T-helper 2 cell (primary cell): Measurements from ENCODE around the gene GRIA3.
A peak's percentile ranks its signal among the peaks of the same experiment; 100 is the strongest.
"Not testable (repeated sequence)": the region's sequence is repeated elsewhere in the genome, so short reads cannot be mapped to it uniquely, and the experiment has no call there.

Experiments used
- DNase-seq, 5 experiments: peaks; one replicate each; pipeline versions ENCODE4 v3.0.0 to v3.0.0-alpha.2; 2012 to 2022

Gene GRIA3

DNA sequence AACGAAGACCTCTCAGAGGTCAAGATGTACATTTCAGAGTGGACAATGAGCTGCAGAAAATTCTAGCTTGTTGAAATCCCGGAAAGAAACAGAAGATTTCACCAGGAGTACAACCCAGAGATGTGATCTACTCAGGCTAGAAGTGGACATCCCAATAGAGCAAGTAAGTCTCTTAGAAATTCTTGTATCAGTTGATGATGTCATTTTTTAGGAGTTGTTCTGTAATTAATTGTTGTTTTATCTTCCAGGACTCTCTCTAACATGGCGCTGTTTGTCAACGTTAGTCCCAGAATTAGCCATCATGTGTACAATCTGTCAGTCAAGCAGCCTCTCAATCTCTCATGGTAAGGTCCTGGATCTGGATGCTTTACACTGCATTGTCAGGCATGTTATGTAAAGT is 174.4 kb downstream of the GRIA3 start:
- no peak for DNase-seq

DNA sequence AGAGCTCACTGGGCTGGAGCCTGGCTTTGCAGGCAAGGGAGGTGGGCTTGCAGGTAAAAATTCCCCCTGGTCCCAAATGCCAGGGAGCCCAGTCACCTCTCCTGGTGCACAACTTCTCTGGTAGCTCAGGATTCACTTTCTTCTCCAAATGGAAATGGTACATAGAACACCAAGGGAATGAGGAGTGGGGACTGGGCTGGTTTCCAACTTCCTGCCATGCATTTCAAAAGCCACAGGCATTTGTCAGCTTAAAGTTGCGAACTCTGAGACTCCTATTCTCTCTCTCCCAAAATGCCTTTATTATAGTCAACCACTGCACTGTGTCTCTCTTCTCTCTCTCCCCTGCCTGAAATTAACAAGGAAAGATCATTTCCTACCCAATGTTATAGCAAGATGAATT is 177.3 kb downstream of the GRIA3 start:
- no peak for DNase-seq

DNA sequence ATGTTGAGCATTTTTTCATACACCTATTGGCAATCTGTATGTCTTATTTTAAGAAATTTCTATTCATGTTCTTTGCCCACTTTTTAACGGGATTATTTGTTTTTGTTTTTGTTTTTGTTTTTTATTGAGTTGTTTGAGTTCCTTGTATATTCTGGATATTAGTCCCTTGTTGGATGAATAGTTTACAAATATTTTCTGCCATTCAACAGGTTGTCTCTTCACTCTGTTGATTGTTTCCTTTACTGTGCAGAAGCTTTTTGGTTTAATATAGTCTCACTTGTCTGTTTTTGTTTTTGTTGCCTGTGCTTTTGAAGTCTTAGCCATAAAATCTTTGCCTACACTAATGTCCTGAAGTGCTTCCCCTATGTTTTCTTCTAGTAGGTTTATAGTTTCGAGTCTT is 202.1 kb downstream of the GRIA3 start:
- DNase-seq = not testable (repeated sequence)

DNA sequence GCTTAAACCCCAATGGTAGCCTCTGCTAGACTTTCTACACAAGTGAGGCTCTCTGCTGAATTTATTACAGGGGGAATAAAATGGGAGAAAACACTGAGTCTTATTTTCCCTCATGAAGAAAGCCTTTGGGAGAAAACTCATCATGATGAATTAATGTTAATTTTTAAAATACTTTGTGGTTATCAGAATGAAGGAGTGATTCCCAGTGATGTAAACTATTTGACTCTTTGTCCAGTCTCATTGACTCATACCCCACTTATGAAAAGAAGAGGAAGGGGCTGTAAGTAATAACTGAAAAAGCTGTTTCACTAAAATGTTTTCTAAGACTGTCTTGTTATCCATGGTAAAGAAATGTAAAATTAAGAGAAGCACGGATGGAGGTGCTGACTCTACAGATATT is 208.8 kb downstream of the GRIA3 start:
- no peak for DNase-seq

DNA sequence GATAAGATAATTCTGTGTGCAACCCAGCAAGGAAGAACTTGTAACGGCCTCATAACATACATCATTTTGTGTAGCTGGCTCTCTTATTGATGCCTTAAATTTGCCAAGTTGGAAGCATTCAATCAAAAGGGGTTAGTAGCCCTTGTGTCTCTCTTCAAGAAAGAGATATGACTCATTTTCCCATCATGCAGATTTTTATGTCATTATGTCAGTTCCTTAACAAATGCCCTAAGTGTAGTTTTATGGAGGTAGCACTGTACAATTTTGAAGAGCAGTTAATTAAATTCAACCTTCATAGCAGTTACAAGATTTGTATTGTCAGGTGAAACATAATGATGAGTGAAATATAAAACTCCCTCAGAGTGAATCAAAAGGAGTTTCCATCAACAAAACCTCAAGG is 215.6 kb downstream of the GRIA3 start:
- DNase-seq = no peak

DNA sequence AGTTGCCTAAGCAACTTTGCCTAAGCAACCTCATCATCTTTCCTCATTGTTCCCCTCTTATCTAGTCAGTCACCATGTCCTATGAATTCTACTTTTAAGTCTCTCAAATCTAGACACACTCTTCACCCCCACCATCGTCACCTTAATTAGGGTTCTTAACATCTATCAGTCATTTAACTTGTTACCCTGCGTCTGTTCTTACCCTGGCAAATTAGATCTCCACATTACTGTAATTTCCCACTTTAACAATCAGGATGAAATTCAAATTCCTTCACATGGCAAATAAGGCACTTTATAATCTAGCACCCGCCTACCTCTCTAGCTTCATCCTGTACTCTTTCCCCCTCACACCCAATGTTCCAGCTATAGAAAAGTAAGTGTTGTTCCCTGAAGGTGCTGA is 221.2 kb downstream of the GRIA3 start:
- no peak for DNase-seq

DNA sequence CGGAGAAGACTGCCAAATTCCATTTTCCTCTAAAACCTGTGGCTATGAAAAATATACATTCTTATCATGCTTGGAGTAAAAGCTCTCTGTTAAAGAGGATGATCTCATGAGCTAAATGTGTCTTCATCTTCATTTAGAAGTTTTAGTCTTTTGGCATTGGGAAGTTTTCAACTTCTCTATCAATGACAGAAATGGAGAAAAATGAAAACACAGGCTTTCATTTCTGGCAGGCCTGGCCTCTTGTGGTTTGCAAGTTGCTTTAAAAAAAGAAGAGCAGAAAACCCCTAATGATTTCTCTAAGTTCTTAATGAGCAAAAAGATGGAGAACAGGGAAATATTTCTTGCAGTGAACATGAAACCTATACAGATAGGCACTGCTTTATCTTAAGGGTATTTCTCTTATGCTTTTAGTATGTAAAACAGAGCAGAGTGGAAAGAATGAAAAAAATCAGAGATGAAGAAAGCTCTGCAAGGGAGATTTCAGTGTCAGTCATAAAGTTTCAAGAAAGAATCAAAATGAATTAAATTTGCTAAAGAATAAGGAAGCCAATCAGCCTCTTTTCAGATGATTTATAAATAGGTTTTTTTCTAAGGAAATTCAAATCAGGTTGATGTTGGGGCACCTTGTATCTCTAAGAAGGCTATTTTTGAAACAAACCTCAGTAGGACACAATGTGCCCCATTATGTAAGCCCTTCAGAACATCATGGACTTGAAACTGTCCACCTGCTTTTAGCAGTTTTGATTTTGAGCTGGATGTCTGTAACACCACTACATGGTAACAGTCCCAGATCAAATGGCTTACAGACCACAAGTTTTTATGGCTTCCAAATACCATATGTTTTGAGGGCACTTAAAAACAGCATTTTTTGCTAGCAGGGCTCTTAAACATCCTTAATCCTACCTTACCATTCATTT is 225.0 kb downstream of the GRIA3 start:
- DNase-seq = no peak

DNA sequence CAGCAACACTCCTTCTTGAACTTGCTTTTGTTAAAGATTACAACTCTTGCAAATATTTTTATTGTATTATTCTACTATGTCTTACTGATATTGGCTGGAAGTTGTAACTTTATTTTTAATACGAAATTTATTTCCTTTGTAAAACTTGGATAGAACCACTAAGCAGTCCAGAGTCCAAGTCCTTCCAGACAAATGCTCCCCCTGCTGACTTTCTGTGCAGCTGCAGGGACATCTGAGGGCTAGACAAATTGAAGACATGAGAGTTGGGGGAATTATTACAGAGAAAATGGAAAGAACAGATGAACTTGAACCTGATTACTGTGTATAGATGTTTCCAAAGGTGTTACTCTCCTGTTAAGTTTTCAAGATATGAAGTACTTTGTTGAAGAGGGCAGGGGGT is 238.8 kb downstream of the GRIA3 start:
- no peak for DNase-seq

DNA sequence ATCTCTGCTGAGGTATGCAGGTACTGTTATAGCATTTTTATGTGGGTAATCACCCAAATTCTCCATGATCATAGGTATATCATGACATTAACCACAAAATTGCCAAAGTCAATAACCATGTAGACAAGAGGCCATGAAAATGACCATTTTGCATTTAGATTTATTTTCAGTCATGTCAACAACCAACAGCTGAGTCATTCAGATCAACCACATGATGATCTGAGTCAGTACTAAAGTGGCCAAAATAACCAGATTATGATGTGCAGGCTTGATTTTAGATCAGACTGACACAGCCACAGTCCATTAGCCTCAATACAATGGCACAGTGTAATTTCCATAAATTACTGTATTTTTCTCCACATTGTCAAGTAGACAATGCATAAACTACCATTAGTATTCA is 240.5 kb downstream of the GRIA3 start:
- DNase-seq = peak in 1 of 5 experiments; percentile 47

DNA sequence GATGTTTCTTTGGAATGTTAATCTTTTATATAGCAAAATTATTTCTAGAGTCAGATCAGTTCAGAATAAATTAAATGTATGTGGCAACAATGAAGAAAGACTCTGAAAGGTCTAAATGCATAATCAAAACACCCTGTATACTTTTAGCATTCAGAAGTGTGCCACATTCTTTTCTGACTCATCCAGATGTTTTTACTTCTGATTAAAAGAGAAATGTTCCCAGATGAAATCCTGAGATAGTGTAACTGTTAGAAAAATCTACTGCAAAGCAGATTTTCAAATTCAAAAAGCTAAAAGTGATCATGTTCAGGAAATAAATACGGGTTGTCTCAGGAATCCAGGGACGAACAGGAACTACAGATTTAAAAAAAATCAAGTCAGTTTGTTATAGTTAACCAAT is 241.4 kb downstream of the GRIA3 start:
- no peak for DNase-seq

DNA sequence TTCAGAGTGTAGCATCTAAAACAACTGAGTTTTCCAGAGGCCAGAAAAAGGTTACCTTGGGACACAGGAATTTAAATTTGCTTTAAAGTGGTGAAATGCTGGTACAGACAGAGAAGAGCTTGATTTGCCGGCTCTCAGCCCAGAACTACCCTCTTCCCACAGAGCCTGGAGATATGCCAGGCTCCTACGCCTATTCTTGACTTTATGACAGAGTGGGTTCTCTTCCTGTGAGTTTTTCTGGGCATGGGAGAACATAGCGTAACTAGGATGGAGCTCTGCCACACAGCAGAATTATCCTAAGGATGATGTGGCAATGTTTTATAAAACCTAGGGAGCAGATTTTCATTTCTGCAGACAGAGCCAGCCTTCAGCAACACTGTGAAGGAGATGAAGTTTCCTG is 241.8 kb downstream of the GRIA3 start:
- no peak for DNase-seq

DNA sequence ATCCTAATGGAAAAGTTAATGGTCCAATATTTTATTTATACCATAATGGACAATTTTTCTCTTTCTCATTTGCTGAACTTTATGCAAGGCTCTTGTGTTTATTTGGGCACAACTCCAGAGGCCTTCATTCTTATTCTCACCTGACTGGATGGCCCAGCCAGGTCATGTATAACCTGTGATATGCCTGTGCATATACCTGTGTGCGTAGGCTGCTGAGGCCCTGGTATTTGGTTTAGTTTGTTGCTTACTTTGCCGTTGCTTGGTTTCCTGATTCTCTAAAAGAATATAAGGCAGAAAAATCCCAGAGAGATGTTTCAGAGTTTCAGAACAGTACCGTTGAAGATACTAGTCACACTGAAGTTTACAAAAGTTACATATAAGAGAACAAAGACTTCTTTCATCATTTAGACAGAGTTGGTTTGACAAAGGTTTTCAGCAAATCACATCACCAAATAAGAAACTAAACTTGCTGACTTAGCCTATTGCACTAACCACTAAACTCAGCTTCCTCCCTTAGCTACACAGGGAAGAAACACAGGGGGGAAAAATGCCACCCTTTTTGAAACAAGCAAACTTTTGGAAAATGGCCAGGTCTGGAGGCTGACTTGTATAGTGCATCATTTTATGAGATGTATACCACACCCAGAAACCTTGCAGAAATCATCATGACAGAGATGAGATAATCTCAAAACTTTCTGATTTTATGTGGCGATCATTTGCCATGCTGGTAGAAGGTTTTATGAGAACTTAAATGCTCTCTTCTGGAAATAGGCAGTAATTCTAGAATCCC is 248.5 kb downstream of the GRIA3 start:
- DNase-seq = no peak

DNA sequence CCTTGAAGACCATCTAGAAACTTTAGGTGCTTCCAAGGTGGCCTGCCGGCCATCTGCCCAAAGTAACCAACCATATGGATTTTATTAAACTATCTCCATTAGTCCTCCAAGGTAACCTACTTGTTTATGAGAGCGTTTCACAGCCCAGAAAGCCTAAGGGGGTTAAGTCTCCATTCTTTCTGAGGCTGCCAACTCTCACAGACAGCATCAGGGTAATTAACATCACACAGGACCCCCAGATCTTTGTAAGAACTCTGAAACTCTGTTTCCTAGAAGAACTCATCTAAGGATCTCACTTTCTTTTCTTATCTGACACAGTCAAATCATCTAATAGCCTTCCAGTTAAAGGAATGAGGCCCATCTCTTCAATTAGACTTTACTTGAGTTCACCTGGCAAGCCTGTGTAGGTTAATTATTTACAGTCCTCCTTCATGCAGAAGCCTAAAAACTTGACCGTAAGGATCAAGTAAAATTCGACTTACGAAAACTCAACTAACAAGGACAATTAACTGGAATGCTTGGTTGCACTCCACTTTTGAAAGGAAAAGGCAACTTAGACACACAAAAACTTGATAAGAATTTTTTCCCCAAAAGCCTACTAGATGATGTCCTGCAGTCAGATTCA is 252.5 kb downstream of the GRIA3 start:
- DNase-seq = no peak

DNA sequence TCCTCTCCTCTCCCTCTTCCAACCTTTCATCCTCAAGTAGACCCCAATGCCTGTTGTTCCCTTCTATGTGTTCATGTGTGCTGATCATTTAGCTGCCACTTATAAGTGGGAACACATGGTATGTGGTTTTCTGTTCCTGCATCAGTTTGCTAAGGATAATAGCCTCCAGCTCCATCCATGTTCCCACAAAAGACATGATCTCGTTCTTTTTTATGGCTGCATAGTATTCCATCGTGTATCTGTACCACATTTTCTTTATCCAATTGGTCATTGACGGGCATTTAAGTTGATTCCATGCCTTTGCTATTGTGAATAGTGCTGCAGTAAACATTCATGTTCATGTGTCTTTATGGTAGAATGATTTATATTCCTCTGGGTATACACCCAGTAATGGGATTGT is 255.8 kb downstream of the GRIA3 start:
- DNase-seq = not testable (repeated sequence)

DNA sequence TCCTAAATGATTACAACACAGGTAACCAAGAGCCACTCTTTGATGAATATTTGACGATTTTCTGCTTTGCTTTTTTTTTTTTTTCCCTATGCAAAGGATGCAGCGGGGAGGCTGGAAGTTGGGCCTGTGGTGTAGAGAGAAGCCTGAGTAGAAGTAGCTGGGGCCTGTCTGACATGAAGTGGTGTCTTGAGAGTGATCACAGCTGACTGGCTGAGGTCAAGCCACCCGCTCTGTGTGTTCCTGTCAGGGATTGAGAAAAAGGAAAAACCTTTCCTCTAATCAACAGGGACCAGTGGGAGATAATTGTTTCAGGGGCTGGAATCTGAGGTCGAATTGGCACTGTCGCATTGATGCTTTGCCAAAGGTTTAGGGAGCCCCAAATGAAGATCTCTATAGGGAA is 258.7 kb downstream of the GRIA3 start:
- no peak for DNase-seq

DNA sequence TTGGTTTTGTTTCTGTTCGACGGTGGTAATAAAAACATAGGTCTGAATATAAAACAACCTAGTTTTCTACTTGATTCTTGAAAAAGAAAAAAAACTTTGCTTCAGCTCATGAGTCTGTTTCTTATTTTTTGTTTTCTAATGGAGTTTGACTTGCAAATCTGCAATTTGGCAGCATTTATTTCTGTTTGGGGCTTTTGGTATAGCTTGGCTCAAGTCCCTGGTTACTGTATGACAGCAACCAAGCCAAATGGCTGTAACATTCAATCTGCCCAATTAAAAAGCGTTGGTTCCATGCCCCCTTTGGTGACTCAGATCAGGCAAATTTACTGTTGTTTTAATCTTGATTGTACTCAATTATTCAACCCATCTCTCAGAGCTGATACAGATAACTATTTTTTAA is 263.4 kb downstream of the GRIA3 start:
- DNase-seq = no peak

DNA sequence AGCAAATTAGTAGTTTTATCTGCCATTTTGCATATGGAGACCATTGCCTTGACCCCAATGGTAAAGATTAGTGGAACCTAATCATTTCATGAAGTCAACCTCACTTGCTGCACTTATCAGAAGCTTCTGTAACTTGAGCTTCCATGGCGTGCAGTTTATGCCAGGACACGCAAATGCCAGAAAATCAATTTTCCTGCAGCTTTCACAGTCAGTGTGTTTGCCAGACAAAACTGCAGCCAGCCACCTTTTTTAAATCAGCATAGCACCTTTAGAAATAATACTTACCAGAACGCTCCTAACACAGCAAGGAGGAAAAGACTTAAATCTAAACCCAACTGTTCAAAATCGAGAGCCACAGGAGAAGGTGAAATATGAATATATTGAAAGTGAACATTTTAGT is 265.3 kb downstream of the GRIA3 start:
- DNase-seq = no peak

DNA sequence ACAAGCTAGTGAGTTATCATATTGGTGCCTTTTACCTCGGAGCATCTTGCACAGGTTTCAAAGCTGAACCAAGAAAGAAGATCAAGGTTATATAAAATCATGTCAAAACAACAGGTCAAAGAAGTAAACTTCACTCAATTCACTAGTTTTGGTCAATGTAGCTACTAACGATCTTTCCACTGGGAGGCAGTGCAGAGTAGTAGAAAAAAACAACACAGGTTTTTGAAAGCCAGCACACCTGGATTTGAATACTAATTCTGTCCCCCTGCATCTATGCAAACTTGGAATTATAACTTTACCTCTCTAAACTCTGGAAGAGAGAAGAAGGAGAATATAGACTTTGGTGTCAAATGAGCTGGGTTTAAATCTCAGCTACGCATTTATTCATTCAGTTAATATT is 266.1 kb downstream of the GRIA3 start:
- no peak for DNase-seq

DNA sequence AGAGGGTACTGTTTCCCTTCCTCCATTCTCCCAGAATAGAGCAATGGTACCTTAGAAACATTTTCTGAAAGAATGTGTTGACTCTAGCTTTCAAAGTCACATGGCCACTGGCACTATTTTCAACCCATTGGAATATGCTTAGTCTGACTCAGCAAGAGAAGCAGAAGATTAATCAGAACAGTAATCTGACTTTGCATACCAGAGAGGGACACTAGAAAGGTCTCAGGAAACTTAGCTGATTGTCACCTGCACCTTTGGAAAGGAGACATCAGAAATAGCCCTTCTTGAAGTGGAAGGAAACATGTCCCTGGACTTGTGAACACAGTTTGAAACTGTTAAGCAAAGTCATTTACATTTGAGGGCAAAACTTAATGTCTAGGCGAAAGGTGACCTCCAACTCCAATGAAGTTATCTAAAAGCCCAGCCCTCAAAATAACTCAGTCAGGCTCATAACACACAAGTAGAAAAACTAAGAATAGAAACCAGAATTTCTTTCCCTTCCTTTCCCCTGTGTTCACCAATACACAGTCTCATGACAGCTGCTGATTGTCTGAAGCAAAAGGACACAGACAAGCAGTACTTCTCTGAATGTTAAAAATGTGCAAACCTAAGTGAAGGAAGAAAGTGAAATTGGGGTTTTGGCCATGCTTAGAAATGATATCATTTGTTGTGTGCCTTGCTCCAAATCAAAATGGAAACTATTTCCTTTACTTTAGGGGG is 270.8 kb downstream of the GRIA3 start:
- no peak for DNase-seq

DNA sequence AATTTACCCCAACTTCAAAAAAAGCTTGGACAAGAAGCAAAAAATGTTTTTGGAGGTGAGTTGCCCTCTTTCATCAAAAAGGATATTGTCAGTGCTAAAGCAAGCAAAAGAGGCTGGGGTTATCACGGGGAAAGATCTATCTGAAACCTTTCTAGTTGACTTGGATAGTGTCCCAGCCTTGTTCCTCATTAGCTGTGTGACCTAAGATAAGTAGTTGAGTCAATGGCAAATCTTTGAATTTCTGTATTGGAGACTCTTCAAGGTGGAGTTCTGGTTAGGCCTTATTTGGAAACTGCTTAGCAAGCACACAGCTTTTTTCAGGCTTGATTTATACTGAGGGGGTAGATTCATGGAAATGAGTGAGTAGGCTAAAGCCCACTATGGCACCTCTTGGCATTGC is 271.6 kb downstream of the GRIA3 start:
- no peak for DNase-seq

DNA sequence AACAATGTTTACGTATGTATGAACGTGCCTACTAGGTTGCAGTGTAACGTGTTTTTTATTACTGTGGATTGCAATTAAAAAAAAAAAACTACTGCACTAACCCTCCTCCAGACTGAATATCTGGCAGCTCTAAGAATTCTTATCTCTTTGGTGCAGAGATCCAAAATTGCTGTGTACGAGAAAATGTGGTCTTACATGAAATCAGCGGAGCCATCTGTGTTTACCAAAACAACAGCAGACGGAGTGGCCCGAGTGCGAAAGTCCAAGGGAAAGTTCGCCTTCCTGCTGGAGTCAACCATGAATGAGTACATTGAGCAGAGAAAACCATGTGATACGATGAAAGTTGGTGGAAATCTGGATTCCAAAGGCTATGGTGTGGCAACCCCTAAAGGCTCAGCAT is 280.6 kb downstream of the GRIA3 start:
- no peak for DNase-seq

DNA sequence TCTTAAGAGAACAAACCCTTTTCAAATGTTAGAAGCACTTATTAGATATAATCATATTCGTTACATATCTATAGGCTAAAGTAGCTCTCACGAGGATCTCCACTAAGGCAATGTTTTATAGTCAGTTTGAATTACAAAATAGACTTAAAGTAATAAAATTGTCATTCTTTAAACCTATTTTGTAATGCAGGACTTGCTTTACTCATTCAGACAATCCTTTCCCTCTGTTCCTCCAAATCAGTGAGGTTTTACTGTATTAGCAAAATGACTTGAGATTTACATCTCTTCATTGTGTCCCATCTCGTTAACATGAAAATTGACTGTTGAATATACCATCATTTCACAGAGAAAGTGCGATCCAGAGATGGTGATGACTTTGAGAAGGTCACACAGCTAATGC is 284.4 kb downstream of the GRIA3 start:
- no peak for DNase-seq
